Natural killer cell (primary cell): Measurements from ENCODE around the gene PNPO. TPM values are rescaled to one million over a fixed set of nuclear protein-coding genes. Genes with fewer than 3 reads are reported as not detected.
"Not testable (repeated sequence)": the region's sequence is repeated elsewhere in the genome, so short reads cannot be mapped to it uniquely, and the experiment has no call there.

Experiments used
- ATAC-seq, 3 donors: fragments of 150-1000 bp in 2 of 3; fragments of 200-7000 bp in 1 of 3; cut with Tn5 transposase; 1 replicate in 1 of 3; 2 replicates in 2 of 3; pipeline ENCODE4 v1.10.0; 2021; ENCODE audit warnings: mild to moderate bottlenecking in 2 of 3, moderate library complexity in 2 of 3
- DNase-seq, 2 donors: peaks; one replicate each; pipeline versions ENCODE4 v3.0.0 to v3.0.0-alpha.2; 2013 to 2021; ENCODE audit warnings: mixed read lengths in 1 of 2
- H3K27ac ChIP-seq: one replicate; pipeline ENCODE4 v1.5.1; 2013; ENCODE audit warnings: mild to moderate bottlenecking, low read length
- H3K27me3 ChIP-seq: one replicate; pipeline ENCODE4 v1.6.1; 2013; ENCODE audit warnings: low read length; ENCODE audit not compliant: control insufficient read depth, insufficient read depth
- H3K36me3 ChIP-seq: one replicate; pipeline ENCODE4 v1.6.1; 2013; ENCODE audit warnings: low read length; ENCODE audit not compliant: control insufficient read depth, insufficient read depth
- H3K4me1 ChIP-seq: one replicate; pipeline ENCODE4 v1.6.1; 2013; ENCODE audit warnings: low read length; ENCODE audit not compliant: control insufficient read depth, insufficient read depth
- H3K4me3 ChIP-seq: one replicate; pipeline ENCODE4 v1.5.1; 2013; ENCODE audit warnings: low read length
- H3K9me3 ChIP-seq: one replicate; pipeline ENCODE4 v1.6.1; 2013; ENCODE audit warnings: low read length; ENCODE audit not compliant: control insufficient read depth, insufficient read depth
- H3K27ac Mint-ChIP-seq, 2 donors: one replicate each; pipeline ENCODE4 v1.8.0; 2022; ENCODE audit warnings: mild to moderate bottlenecking in 2 of 2, mixed read lengths in 2 of 2, moderate library complexity in 1 of 2
- H3K27me3 Mint-ChIP-seq, 2 donors: one replicate each; pipeline ENCODE4 v1.8.0; 2022; ENCODE audit warnings: low read depth in 2 of 2, mixed read lengths in 2 of 2
- H3K36me3 Mint-ChIP-seq: one replicate; pipeline ENCODE4 v1.8.0; 2022; ENCODE audit warnings: mixed read lengths
- H3K4me1 Mint-ChIP-seq, 2 donors: one replicate each; pipeline ENCODE4 v1.8.0; 2022; ENCODE audit warnings: mixed read lengths in 2 of 2
- H3K4me3 Mint-ChIP-seq: one replicate; pipeline ENCODE4 v1.8.0; 2022; ENCODE audit warnings: mild to moderate bottlenecking, moderate library complexity, mixed read lengths
- H3K9me3 Mint-ChIP-seq, 2 donors: one replicate each; pipeline ENCODE4 v1.8.0; 2022; ENCODE audit warnings: mixed read lengths in 2 of 2
- CTCF ChIP-seq: fragments of 200-600 bp; IDR thresholded peaks from one replicate; pipeline ENCODE4 v1.8.0; 2022; ENCODE audit warnings: antibody characterized with exemption
- WGBS: methylation state at CpG from one replicate; pipeline ENCODE4 v1.1.7; 2013; ENCODE audit warnings: missing lambda C conversion rate; ENCODE audit not compliant: insufficient coverage; 5-methylcytosine and 5-hydroxymethylcytosine counted together
- intact Hi-C: fragments of 100-400 bp; cut with micrococcal nuclease; formaldehyde crosslinking; loops from one replicate; pipeline ENCODE4 v1.14.2; 2022
- total RNA-seq, 4 donors: library from RNA; stranded (reverse); fragments of 120-200 nt in 1 of 4; gene quantifications; one replicate each; pipeline versions ENCODE4 v1.2.3 to v1.2.4, GENCODE V29; 2013 to 2022

Gene PNPO
- total RNA-seq, 3 donors from 2014 or later (not counting 1 experiment from before 2014, with no cell fraction given), result 6.0 to 10.9 (median 9.3) TPM

- WGBS, result no CpG with 5 or more reads among the region's 2 CpGs
These were observed 13.0 kb upstream of the PNPO start for GRCh38 chr17:47928415-47928814.

GRCh38 chr17:47929218-47930000 is 12.0 kb upstream of the PNPO start:
- no peak for TF ChIP-seq CTCF
- H3K4me3 Mint-ChIP-seq, result no peak overlapping the region
- H3K36me3 Mint-ChIP-seq, result no peaks in the 10 kb centered on the region
- H3K27me3 Mint-ChIP-seq, result no peaks in the 10 kb centered on the region
- intact Hi-C loops, result no loop called here
- Histone ChIP-seq H3K9me3 (no peaks in the 10 kb centered on the region), H3K27ac (no peak overlapping the region), H3K4me1 (no peaks in the 10 kb centered on the region), H3K4me3 (no peak overlapping the region), H3K36me3 (peaks cover 47% of the 10 kb centered on the region), H3K27me3 (no peaks in the 10 kb centered on the region)
- no peaks in the 10 kb centered on the region for H3K4me1 Mint-ChIP-seq
- no peak for ATAC-seq
- WGBS, result 88% methylated on average over 10 of the region's 10 CpGs
- no peaks in the 10 kb centered on the region for H3K9me3 Mint-ChIP-seq
- H3K27ac Mint-ChIP-seq, result no peak overlapping the region
- no peak for DNase-seq

More at GRCh38 chr17:47928415-47928814, 13.0 kb upstream of the PNPO start:
- Mint-ChIP-seq H3K27me3 (no peaks in the 10 kb centered on the region), H3K4me1 (no peaks in the 10 kb centered on the region), H3K4me3 (no peak overlapping the region), H3K9me3 (no peaks in the 10 kb centered on the region), H3K27ac (no peak overlapping the region), H3K36me3 (no peaks in the 10 kb centered on the region)
- ATAC-seq (no peak), DNase-seq (no peak)
- Histone ChIP-seq H3K9me3 (no peaks in the 10 kb centered on the region), H3K27ac (no peak overlapping the region), H3K4me3 (no peak overlapping the region), H3K4me1 (no peaks in the 10 kb centered on the region), H3K36me3 (peaks cover 57% of the 10 kb centered on the region), H3K27me3 (no peaks in the 10 kb centered on the region)
- intact Hi-C loops, result no loop called here
- no peak for TF ChIP-seq CTCF

GRCh38 chr17:47931848-47932247 is 9.5 kb upstream of the PNPO start:
- H3K36me3 Mint-ChIP-seq, result no peaks in the 10 kb centered on the region
- Histone ChIP-seq H3K27ac (no peak overlapping the region), H3K36me3 (peaks cover 27% of the 10 kb centered on the region), H3K4me1 (no peaks in the 10 kb centered on the region), H3K27me3 (no peaks in the 10 kb centered on the region), H3K4me3 (no peak overlapping the region), H3K9me3 (no peaks in the 10 kb centered on the region)
- H3K27ac Mint-ChIP-seq, result no peak overlapping the region
- no peak for TF ChIP-seq CTCF
- intact Hi-C loops, result no loop called here
- WGBS, result 86% methylated on average over 4 of the region's 4 CpGs
- ATAC-seq (no peak), DNase-seq (no peak)
- no peaks in the 10 kb centered on the region for H3K4me1 Mint-ChIP-seq
- no peaks in the 10 kb centered on the region for H3K9me3 Mint-ChIP-seq
- no peaks in the 10 kb centered on the region for H3K27me3 Mint-ChIP-seq
- no peak overlapping the region for H3K4me3 Mint-ChIP-seq

- H3K9me3 Mint-ChIP-seq, result no peaks in the 10 kb centered on the region
- Histone ChIP-seq H3K9me3 (no peaks in the 10 kb centered on the region), H3K27ac (no peak overlapping the region), H3K4me1 (no peaks in the 10 kb centered on the region), H3K4me3 (no peak overlapping the region), H3K27me3 (no peaks in the 10 kb centered on the region), H3K36me3 (peaks cover 8% of the 10 kb centered on the region)
- no peak overlapping the region for H3K27ac Mint-ChIP-seq
- H3K4me3 Mint-ChIP-seq, result no peak overlapping the region
- intact Hi-C loops, result no loop called here
- WGBS, result 94% methylated on average over 1 of the region's 1 CpG
- no peak for TF ChIP-seq CTCF
- no peak for ATAC-seq
- no peaks in the 10 kb centered on the region for H3K36me3 Mint-ChIP-seq
- no peaks in the 10 kb centered on the region for H3K27me3 Mint-ChIP-seq
- no peaks in the 10 kb centered on the region for H3K4me1 Mint-ChIP-seq
- no peak for DNase-seq
These were observed 6.5 kb upstream of the PNPO start for GRCh38 chr17:47934856-47935255.

GRCh38 chr17:47935468-47935867 is 5.9 kb upstream of the PNPO start:
- H3K4me3 ChIP-seq, H3K27me3 ChIP-seq, H3K4me3 Mint-ChIP-seq, ATAC-seq, H3K4me1 ChIP-seq, H3K27ac Mint-ChIP-seq, H3K27me3 Mint-ChIP-seq, H3K9me3 ChIP-seq, DNase-seq, intact Hi-C loops, H3K9me3 Mint-ChIP-seq, H3K36me3 ChIP-seq, H3K36me3 Mint-ChIP-seq, H3K27ac ChIP-seq, H3K4me1 Mint-ChIP-seq: not testable (repeated sequence)
- 82% methylated on average over 3 of the region's 3 CpGs for WGBS
